EL (cell line): ENCODE results near the gene SCRG1.

ENCODE experiments used
- DNase-seq: peaks from one replicate; pipeline ENCODE4 v3.0.0-alpha.2; 2016

Gene SCRG1

GRCh38 chr4:173398779-173399415 lies at the start of gene SCRG1:
TSS of gene SCRG1 (minus strand) at chr4:173399116. CDS start at chr4:173391414, 7,702 bp downstream.
- DNase-seq: no peak

- DNase-seq: peak; percentile 33
Measured at GRCh38 chr4:173448103-173448502, 49.2 kb upstream of the SCRG1 start.

- no peak for DNase-seq
Measured at GRCh38 chr4:173446416-173446815, 47.5 kb upstream of the SCRG1 start.

- no peak for DNase-seq
Measured at GRCh38 chr4:173443121-173443520, 44.2 kb upstream of the SCRG1 start.

GRCh38 chr4:173442223-173442932 lies 43.5 kb upstream of the SCRG1 start:
- DNase-seq: no peak

GRCh38 chr4:173440888-173441287 lies 42.0 kb upstream of the SCRG1 start:
- DNase-seq: no peak

- no peak for DNase-seq
Measured at GRCh38 chr4:173436771-173437265, 37.9 kb upstream of the SCRG1 start.

- DNase-seq: peak; percentile 47
Measured at GRCh38 chr4:173436149-173436579, 37.2 kb upstream of the SCRG1 start.

GRCh38 chr4:173434231-173434630 lies 35.3 kb upstream of the SCRG1 start:
- no peak for DNase-seq

GRCh38 chr4:173433447-173433846 lies 34.5 kb upstream of the SCRG1 start:
- DNase-seq: no peak

- no peak for DNase-seq
Measured at GRCh38 chr4:173432430-173432829, 33.5 kb upstream of the SCRG1 start.

GRCh38 chr4:173426064-173426463 lies 27.1 kb upstream of the SCRG1 start:
- DNase-seq: no peak

- DNase-seq: peak; percentile 77
Measured at GRCh38 chr4:173424899-173425805, 26.2 kb upstream of the SCRG1 start.

- no peak for DNase-seq
Measured at GRCh38 chr4:173420801-173421200, 21.9 kb upstream of the SCRG1 start.

- peak; percentile 19 for DNase-seq
Measured at GRCh38 chr4:173420324-173420752, 21.4 kb upstream of the SCRG1 start.

- no peak for DNase-seq
Measured at GRCh38 chr4:173418639-173419038, 19.7 kb upstream of the SCRG1 start.

GRCh38 chr4:173417833-173418232 lies 18.9 kb upstream of the SCRG1 start:
- no peak for DNase-seq

- no peak for DNase-seq
Measured at GRCh38 chr4:173415885-173416653, 17.2 kb upstream of the SCRG1 start.

- DNase-seq: no peak
Measured at GRCh38 chr4:173415092-173415491, 16.2 kb upstream of the SCRG1 start.

- DNase-seq: no peak
Measured at GRCh38 chr4:173414456-173414855, 15.5 kb upstream of the SCRG1 start.

GRCh38 chr4:173413036-173413435 lies 14.1 kb upstream of the SCRG1 start:
- DNase-seq: peak; percentile 33

GRCh38 chr4:173411106-173411693 lies 12.3 kb upstream of the SCRG1 start:
- no peak for DNase-seq
